CD4-positive, alpha-beta T cell (primary cell): ENCODE data around the gene WAC. TPM values are rescaled to one million over a fixed set of nuclear protein-coding genes. Genes with fewer than 3 reads are reported as not detected.

ENCODE experiments used
- ATAC-seq: fragments of 200-7000 bp; cut with Tn5 transposase; one replicate; pipeline ENCODE4 v1.10.0; 2022; ENCODE audit warnings: mild to moderate bottlenecking; ENCODE audit not compliant: poor library complexity
- CTCF ChIA-PET: fragments of 350-600 bp; sonication (Branson Sonifier 250); formaldehyde crosslinking; loops from one replicate; lab custom pipeline; 2021; ENCODE audit warnings: antibody characterized with exemption, inconsistent platforms; lab: Charles Lee
- POLR2A ChIA-PET: fragments of 350-600 bp; sonication (Branson Sonifier 250); formaldehyde crosslinking; loops from one replicate; lab custom pipeline; 2021; ENCODE audit warnings: antibody characterized with exemption, inconsistent platforms; lab: Charles Lee
- DNase-seq, 14 experiments: peaks; one replicate each; pipeline ENCODE4 v3.0.0-alpha.2; 2013 to 2020; ENCODE audit warnings: mixed read lengths in 2 of 14
- H3K27ac ChIP-seq, 2 donors: one replicate each; pipeline versions ENCODE4 v1.5.1 to v1.7.0; 2013; ENCODE audit warnings: low read length in 2 of 2, low read depth in 1 of 2, mild to moderate bottlenecking in 1 of 2
- H3K27me3 ChIP-seq, 2 experiments: 1 replicate in 1 of 2; 2 replicates in 1 of 2; pipeline versions ENCODE4 v1.6.1 to v1.7.0; 2013; ENCODE audit warnings: low read length in 2 of 2, control low read depth in 1 of 2, mild to moderate bottlenecking in 1 of 2, moderate library complexity in 1 of 2; ENCODE audit not compliant: insufficient read depth in 2 of 2, control insufficient read depth in 1 of 2
- H3K36me3 ChIP-seq: one replicate; pipeline ENCODE4 v1.6.1; 2013; ENCODE audit warnings: low read length, control low read depth; ENCODE audit not compliant: insufficient read depth
- H3K4me1 ChIP-seq: one replicate; pipeline ENCODE4 v1.6.1; 2013; ENCODE audit warnings: low read length, control low read depth; ENCODE audit not compliant: insufficient read depth
- H3K4me3 ChIP-seq: one replicate; pipeline ENCODE4 v1.5.1; 2013; ENCODE audit warnings: mild to moderate bottlenecking, low read length, moderate library complexity
- H3K9me3 ChIP-seq, 2 experiments: 1 replicate in 1 of 2; 2 replicates in 1 of 2; pipeline versions ENCODE4 v1.6.1 to v1.7.0; 2013; ENCODE audit warnings: low read length in 2 of 2, mild to moderate bottlenecking in 2 of 2, control low read depth in 1 of 2, moderate library complexity in 1 of 2; ENCODE audit not compliant: control insufficient read depth in 1 of 2, insufficient read depth in 1 of 2
- H3K27ac Mint-ChIP-seq: one replicate; pipeline ENCODE4 v1.8.0; 2020; ENCODE audit warnings: mixed read lengths
- H3K27me3 Mint-ChIP-seq: one replicate; pipeline ENCODE4 v1.8.0; 2021; ENCODE audit warnings: mixed read lengths
- H3K36me3 Mint-ChIP-seq: one replicate; pipeline ENCODE4 v1.8.0; 2021; ENCODE audit warnings: low read depth, mixed read lengths
- H3K4me1 Mint-ChIP-seq: one replicate; pipeline ENCODE4 v1.8.0; 2021; ENCODE audit warnings: low read depth, mixed read lengths
- H3K4me3 Mint-ChIP-seq: one replicate; pipeline ENCODE4 v1.8.0; 2020; ENCODE audit warnings: mild to moderate bottlenecking, mixed read lengths
- H3K9me3 Mint-ChIP-seq: one replicate; pipeline ENCODE4 v1.8.0; 2020; ENCODE audit warnings: mixed read lengths
- CTCF ChIP-seq: fragments of 200-600 bp; IDR thresholded peaks from one replicate; pipeline ENCODE4 v1.8.0; 2022; ENCODE audit warnings: antibody characterized with exemption, mild to moderate bottlenecking
- intact Hi-C, 2 experiments: fragments of 100-400 bp; cut with DNase I in 1 of 2; cut with micrococcal nuclease in 1 of 2; formaldehyde crosslinking; loops; one replicate each; pipeline versions ENCODE4 v1.15.1 to v1.9.0; 2023 to 2025; cut with DNase I, micrococcal nuclease
- total RNA-seq, 174 experiments: library from RNA in 2 of 174; stranded (reverse) in 2 of 174; gene quantifications; one replicate each; pipeline ENCODE4 v1.2.3 and lab custom pipeline; 2021 to 2026

The WAC gene
- total RNA-seq, 2 experiments from 2014 or later, result 169 to 177 TPM

GRCh38 chr10:28551086-28551485 is 18.2 kb downstream of the WAC start:
- peaks cover 71% of the 10 kb centered on the region for H3K36me3 ChIP-seq
- intact Hi-C loops, result loop anchor here in 1 of 2 experiments (2.0 kb wide), 1 partner anchor 16 kb away; no protein-coding TSS in a partner anchor
- Mint-ChIP-seq H3K4me3 (peak overlapping the region; percentile 55), H3K36me3 (peaks cover 95% of the 10 kb centered on the region), H3K27ac (peak overlapping the region; percentile 58), H3K9me3 (no peaks in the 10 kb centered on the region), H3K4me1 (peaks cover 85% of the 10 kb centered on the region), H3K27me3 (no peaks in the 10 kb centered on the region)
- H3K27me3 ChIP-seq, result no peaks in the 10 kb centered on the region
- no peaks in the 10 kb centered on the region for H3K9me3 ChIP-seq
- peaks cover 35% of the 10 kb centered on the region for H3K4me1 ChIP-seq
- ATAC-seq (no peak), DNase-seq (no peak)
- no peak overlapping the region for H3K27ac ChIP-seq
- no peak overlapping the region for H3K4me3 ChIP-seq
- TF ChIP-seq CTCF, result no peak
- POLR2A ChIA-PET, result interaction anchor here (0.6 to 1.9 kb wide), 4 partner anchors 14 to 1942 kb away, joined by 3 to 6 read pairs (median 4); no protein-coding TSS in a partner anchor
- CTCF ChIA-PET, result interaction anchor here (0.7 to 1.4 kb wide), 3 partner anchors 10 to 33 kb away, joined by 3 to 10 read pairs (median 3); no protein-coding TSS in a partner anchor

GRCh38 chr10:28552775-28553174 is 19.9 kb downstream of the WAC start:
- H3K36me3 Mint-ChIP-seq, result peaks cover 98% of the 10 kb centered on the region
- H3K27me3 Mint-ChIP-seq, result no peaks in the 10 kb centered on the region
- DNase-seq (no peak), ATAC-seq (no peak)
- H3K27ac Mint-ChIP-seq, result peak overlapping the region; percentile 58
- POLR2A ChIA-PET, result no interaction called here
- H3K9me3 Mint-ChIP-seq, result no peaks in the 10 kb centered on the region
- CTCF ChIA-PET, result interaction anchor here (1.1 kb wide), 1 partner anchor 15 kb away, joined by 3 read pairs; no protein-coding TSS in a partner anchor
- H3K4me1 Mint-ChIP-seq, result peaks cover 95% of the 10 kb centered on the region
- no peaks in the 10 kb centered on the region for H3K9me3 ChIP-seq
- peak overlapping the region; percentile 48 for H3K4me3 Mint-ChIP-seq
- peaks cover 74% of the 10 kb centered on the region for H3K36me3 ChIP-seq
- H3K4me3 ChIP-seq, result no peak overlapping the region
- intact Hi-C loops, result no loop called here
- no peaks in the 10 kb centered on the region for H3K27me3 ChIP-seq
- no peak overlapping the region for H3K27ac ChIP-seq
- peaks cover 38% of the 10 kb centered on the region for H3K4me1 ChIP-seq
- TF ChIP-seq CTCF, result no peak

GRCh38 chr10:28554009-28554408 is 21.1 kb downstream of the WAC start:
- POLR2A ChIA-PET, result interaction anchor here (0.7 to 1.7 kb wide), 3 partner anchors 8 to 341 kb away, joined by 3 to 6 read pairs (median 5); no protein-coding TSS in a partner anchor
- CTCF ChIA-PET, result no interaction called here
- peaks cover 97% of the 10 kb centered on the region for H3K36me3 Mint-ChIP-seq

More at GRCh38 chr10:28554009-28554408, 21.1 kb downstream of the WAC start:
- DNase-seq (no peak), ATAC-seq (no peak)
- Histone ChIP-seq H3K27ac (no peak overlapping the region), H3K4me1 (peaks cover 30% of the 10 kb centered on the region), H3K9me3 (no peaks in the 10 kb centered on the region), H3K36me3 (peaks cover 74% of the 10 kb centered on the region), H3K27me3 (no peaks in the 10 kb centered on the region), H3K4me3 (no peak overlapping the region)
- no peaks in the 10 kb centered on the region for H3K9me3 Mint-ChIP-seq
- H3K4me1 Mint-ChIP-seq, result peaks cover 95% of the 10 kb centered on the region
- TF ChIP-seq CTCF, result no peak
- intact Hi-C loops, result no loop called here
- peak overlapping the region; percentile 2 for H3K27ac Mint-ChIP-seq
- H3K4me3 Mint-ChIP-seq, result peak overlapping the region; percentile 34
- no peaks in the 10 kb centered on the region for H3K27me3 Mint-ChIP-seq
